Brain microvascular endothelial cell (primary cell): Measurements from ENCODE around the gene CDK17.
A peak's percentile ranks its signal among the peaks of the same experiment; 100 is the strongest.

Source experiments
- DNase-seq: peaks from one replicate; pipeline ENCODE4 v3.0.0-alpha.2; 2020
- H3K27ac ChIP-seq: fragments of 250-450 bp; sonication (Bioruptor Pico); 2 replicates; pipeline ENCODE4 v1.5.1; 2020; ENCODE audit warnings: mild to moderate bottlenecking, moderate library complexity
- H3K27me3 ChIP-seq: fragments of 250-450 bp; sonication (Bioruptor Pico); replicated peaks from 2 replicates; pipeline ENCODE4 v1.5.1; 2020; ENCODE audit warnings: mild to moderate bottlenecking
- H3K36me3 ChIP-seq: fragments of 250-450 bp; sonication (Bioruptor Pico); replicated peaks from 2 replicates; pipeline ENCODE4 v1.5.1; 2020; ENCODE audit warnings: mild to moderate bottlenecking
- H3K4me3 ChIP-seq: 2 replicates; pipeline ENCODE4 v1.5.1; 2011; ENCODE audit warnings: low read depth, mild to moderate bottlenecking, control low read depth, low read length, moderate library complexity
- in situ Hi-C: cut with HindIII; loops from 2 replicates; pipeline ENCODE4 v1.10.0; 2017; ENCODE audit warnings: low sequenced_read_pairs, low pct_ligation_motif_present
- TF ChIP-seq, protein P1 (sequence below): IDR thresholded peaks from 2 replicates; pipeline ENCODE4 v1.5.1; 2011; ENCODE audit warnings: low read depth, mild to moderate bottlenecking, moderate library complexity, low read length, control low read depth, inconsistent platforms; ENCODE audit errors: missing control alignments

Gene CDK17

DNA sequence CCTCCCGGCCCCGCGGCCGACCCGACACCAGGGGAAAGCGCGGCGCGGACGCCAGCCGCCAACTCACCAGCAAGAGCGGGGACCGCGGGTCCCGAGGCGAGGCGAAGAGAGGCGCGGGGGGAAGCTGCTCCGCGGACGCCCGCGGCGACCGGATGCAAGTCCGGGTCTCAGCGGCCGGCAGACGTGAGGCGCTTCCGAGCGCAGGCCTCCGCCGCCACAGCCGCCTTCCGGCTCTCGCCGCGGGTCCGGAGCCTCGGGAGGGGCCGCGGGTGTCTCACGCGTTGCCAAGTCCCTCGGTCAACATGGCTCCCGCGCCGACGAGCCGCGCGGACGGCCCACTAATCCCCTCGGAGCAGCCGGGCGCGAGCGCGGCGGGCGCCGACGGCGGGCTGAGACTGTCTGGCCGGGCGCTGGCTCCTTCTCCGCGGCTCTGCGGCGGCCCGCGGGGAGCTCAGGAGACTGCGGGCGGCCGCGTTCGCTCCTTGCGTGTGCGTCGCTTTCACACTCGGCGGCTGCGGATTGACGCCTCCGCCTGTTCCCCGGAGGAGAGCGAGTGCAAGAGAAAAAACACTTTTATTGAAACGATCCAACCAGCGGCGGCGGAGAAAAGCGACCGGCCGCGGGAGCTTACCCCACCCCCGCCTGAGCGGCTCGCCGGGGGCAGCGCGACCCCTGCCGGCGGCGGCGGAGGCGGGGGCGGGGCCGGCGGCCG, at the start of gene CDK17:
TSS of gene CDK17 (minus strand) at position 521 of the 712 bp plus-strand sequence. CDS start 65,603 bp downstream, outside the sequence.
- peak within 1 kb of the TSS; percentile 76 for H3K4me3 ChIP-seq
- DNase-seq = peak; percentile 80
- peak within 1 kb of the TSS; percentile 91 for H3K27ac ChIP-seq
- H3K36me3 ChIP-seq = peaks cover 6% of the 10 kb centered on the region
- no peaks in the 10 kb centered on the region for H3K27me3 ChIP-seq
- TF ChIP-seq, protein P1, sequence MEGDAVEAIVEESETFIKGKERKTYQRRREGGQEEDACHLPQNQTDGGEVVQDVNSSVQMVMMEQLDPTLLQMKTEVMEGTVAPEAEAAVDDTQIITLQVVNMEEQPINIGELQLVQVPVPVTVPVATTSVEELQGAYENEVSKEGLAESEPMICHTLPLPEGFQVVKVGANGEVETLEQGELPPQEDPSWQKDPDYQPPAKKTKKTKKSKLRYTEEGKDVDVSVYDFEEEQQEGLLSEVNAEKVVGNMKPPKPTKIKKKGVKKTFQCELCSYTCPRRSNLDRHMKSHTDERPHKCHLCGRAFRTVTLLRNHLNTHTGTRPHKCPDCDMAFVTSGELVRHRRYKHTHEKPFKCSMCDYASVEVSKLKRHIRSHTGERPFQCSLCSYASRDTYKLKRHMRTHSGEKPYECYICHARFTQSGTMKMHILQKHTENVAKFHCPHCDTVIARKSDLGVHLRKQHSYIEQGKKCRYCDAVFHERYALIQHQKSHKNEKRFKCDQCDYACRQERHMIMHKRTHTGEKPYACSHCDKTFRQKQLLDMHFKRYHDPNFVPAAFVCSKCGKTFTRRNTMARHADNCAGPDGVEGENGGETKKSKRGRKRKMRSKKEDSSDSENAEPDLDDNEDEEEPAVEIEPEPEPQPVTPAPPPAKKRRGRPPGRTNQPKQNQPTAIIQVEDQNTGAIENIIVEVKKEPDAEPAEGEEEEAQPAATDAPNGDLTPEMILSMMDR = peak; percentile 38
- in situ Hi-C loops = loop anchor here (25.0 kb wide), 1 partner anchor 112 kb away; no protein-coding TSS in a partner anchor

DNA sequence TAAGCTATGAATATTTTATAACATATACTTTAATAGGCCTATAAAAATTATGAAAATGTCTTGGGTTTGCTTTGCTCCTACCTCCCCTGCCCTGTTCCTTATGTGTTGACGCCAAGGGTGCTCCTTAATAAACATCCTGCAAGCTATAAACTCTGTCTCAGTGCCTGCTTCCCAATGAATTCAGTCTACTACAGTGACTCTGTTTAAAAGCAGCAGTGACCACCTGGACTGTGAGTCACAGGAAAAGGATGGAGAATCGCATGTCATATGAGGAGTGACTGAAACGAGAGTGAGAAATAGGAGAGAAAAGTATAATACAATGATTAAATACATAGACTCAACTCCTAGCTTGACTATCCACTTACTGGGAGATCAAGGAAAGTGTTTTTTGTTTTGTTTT, 48.1 kb upstream of the CDK17 start:
- Histone ChIP-seq H3K27me3 (no peaks in the 10 kb centered on the region), H3K36me3 (no peaks in the 10 kb centered on the region), H3K4me3 (no peak overlapping the region), H3K27ac (peak overlapping the region; percentile 100)
- TF ChIP-seq, protein P1 = no peak
- in situ Hi-C loops = no loop called here
- peak; percentile 72 for DNase-seq

DNA sequence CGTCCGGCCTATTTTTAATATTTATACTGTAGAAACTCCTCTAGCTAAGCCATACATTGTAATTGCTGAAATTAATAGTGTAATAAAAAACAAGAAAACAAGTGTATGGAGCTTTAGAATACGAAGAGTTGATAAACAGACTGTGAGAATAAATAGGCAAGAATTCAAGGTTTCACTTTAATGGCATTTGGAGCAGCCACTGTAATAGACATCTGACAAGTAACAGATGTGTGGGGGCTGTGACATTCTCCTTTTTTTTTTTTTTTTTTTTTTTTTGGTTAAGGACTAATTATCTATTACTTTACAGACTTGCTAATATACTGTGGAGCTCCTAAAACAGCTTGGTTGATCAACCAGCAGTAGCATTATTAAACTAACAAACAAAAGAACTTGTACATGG, 47.0 kb upstream of the CDK17 start:
- Histone ChIP-seq H3K36me3 (no peaks in the 10 kb centered on the region), H3K4me3 (no peak overlapping the region), H3K27me3 (no peaks in the 10 kb centered on the region), H3K27ac (peak overlapping the region; percentile 100)
- TF ChIP-seq, protein P1 = no peak
- no peak for DNase-seq
- in situ Hi-C loops = no loop called here

DNA sequence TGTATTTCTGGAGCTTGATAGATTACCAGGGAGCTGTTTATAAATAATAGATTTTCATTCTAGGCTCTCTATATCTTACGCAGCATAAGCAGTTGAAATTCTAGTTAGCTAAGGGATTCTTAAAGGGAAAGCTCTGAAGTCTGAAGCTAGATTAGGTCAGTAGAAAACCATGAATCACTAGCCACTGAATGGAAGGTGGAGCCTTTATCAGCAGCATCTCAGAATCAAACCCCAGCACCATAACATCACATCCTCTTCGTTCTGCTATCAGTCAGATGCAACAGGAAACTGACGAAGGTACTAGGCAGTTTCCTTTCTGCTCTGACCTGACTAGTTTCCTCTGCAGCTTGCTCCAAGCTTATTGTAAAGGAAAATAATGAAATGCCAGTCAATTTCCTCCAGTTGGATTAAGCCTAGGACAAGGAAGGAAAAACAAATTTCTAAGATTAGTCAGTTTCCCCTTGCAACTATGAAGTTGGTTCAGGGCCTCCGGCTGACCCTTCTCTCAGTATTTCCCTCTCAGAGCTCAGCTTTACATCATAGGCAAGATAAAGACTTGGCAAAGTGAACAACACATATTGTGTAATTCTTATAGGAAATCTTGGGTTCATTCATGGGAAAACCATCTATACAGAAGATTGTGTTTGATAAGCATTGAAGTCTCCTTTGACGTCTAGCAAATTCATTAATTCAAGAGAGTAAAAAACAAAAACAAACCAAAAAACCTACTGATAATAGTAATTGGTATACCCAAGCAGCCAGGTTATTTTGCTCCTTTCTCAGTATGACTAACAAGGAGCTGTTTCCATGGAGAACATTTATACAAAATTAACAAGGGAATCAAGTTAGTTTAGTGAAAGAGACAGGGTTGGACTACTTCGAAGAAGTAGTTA, 45.7 kb upstream of the CDK17 start:
- Histone ChIP-seq H3K27me3 (no peaks in the 10 kb centered on the region), H3K36me3 (no peaks in the 10 kb centered on the region), H3K4me3 (peak overlapping the region; percentile 15), H3K27ac (peak overlapping the region; percentile 100)
- in situ Hi-C loops = no loop called here
- TF ChIP-seq, protein P1 = no peak
- peak; percentile 98 for DNase-seq

DNA sequence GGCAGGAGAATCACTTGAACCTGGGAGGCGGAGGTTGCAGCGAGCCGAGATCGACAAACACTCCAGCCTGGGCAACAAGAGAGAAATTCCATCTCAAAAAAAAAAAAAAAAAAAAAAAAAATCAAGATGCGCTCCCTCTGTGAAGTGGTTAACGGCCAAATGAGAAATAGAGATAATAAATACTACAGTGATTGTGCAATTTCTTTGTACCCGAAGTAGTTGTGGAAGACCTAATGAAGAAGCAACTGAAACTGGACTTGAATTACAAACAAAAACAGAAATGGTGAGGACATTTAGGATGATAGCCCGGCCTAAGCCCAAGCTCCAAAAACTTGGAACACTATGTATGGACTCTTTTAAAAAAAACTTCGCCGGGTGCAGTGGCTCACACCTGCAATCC, 44.2 kb upstream of the CDK17 start:
- Histone ChIP-seq H3K36me3 (no peaks in the 10 kb centered on the region), H3K4me3 (no peak overlapping the region), H3K27me3 (no peaks in the 10 kb centered on the region), H3K27ac (peak overlapping the region; percentile 100)
- in situ Hi-C loops = no loop called here
- TF ChIP-seq, protein P1 = no peak
- no peak for DNase-seq
